ENCODE data around the gene BHLHE23. TPM values are rescaled to one million over a fixed set of nuclear protein-coding genes. Genes with fewer than 3 reads are reported as not detected.

BHLHE23 gene
- total RNA-seq, 4 donors from 2014 or later, result not detected

- 76% methylated on average over 16 of the region's 21 CpGs for whole genome bisulfite sequencing
- TF ChIP-seq POLR2AphosphoS5 (IDR thresholded peaks at IDR 0.05) (no peak), EP300 (IDR thresholded peaks at IDR 0.05) (no peak), POLR2A (IDR thresholded peaks at IDR 0.05; ENCODE audit: low read depth) (no peak), CTCF (IDR thresholded peaks at IDR 0.05) (no peak)
- H3K4me1 ChIP-seq, result peaks cover 7 to 13% (median 13%) of the 10 kb centered on the region in 4 donors
Observed at GRCh38 chr20:62968378-62969178, 38.2 kb downstream of the BHLHE23 start.

GRCh38 chr20:62967628-62968351 lies 39.0 kb downstream of the BHLHE23 start:
- DNase-seq (ENCODE audit: extremely low spot score), result no peak
- WGBS, result 89% methylated on average over 22 of the region's 27 CpGs
- Histone ChIP-seq H3K4me1 (peaks cover 3 to 6% (median 5%) of the 10 kb centered on the region in 4 donors), H3K9me3 (no peaks in the 10 kb centered on the region), H3K27ac (replicated peaks in 1 of 4) (no peak overlapping the region), H3K36me3 (peaks cover 0 to 37% (median 13%) of the 10 kb centered on the region in 4 donors), H3K27me3 (peaks cover 0 to 42% (median 11%) of the 10 kb centered on the region in 4 donors), H3K4me3 (no peak overlapping the region)
- intact Hi-C loops (cut with DNase I), result no loop called here
- TF ChIP-seq POLR2AphosphoS5 (IDR thresholded peaks at IDR 0.05), result no peak
- TF ChIP-seq POLR2A (IDR thresholded peaks at IDR 0.05; ENCODE audit: low read depth), result no peak
- no peak for TF ChIP-seq EP300 (IDR thresholded peaks at IDR 0.05)
- no peak for TF ChIP-seq CTCF (IDR thresholded peaks at IDR 0.05)

More at GRCh38 chr20:62968378-62969178, 38.2 kb downstream of the BHLHE23 start:
- intact Hi-C loops (cut with DNase I), result no loop called here
- DNase-seq (ENCODE audit: extremely low spot score), result no peak
- no peaks in the 10 kb centered on the region for H3K9me3 ChIP-seq
- H3K27me3 ChIP-seq, result peaks cover 0 to 50% (median 19%) of the 10 kb centered on the region in 4 donors
- H3K27ac ChIP-seq (replicated peaks in 1 of 4), result no peak overlapping the region
- H3K36me3 ChIP-seq, result peaks cover 0 to 29% (median 9%) of the 10 kb centered on the region in 4 donors
- no peak overlapping the region for H3K4me3 ChIP-seq

GRCh38 chr20:62967149-62967501 lies 39.6 kb downstream of the BHLHE23 start:
- DNase-seq (ENCODE audit: extremely low spot score), result no peak
- Histone ChIP-seq H3K27me3 (peaks cover 0 to 36% (median 9%) of the 10 kb centered on the region in 4 donors), H3K4me3 (no peak overlapping the region), H3K9me3 (no peaks in the 10 kb centered on the region), H3K36me3 (peaks cover 0 to 44% (median 15%) of the 10 kb centered on the region in 4 donors), H3K4me1 (no peaks in the 10 kb centered on the region), H3K27ac (replicated peaks in 1 of 4) (no peak overlapping the region)
- WGBS, result no CpG with 5 or more reads among the region's 6 CpGs
- TF ChIP-seq POLR2AphosphoS5 (IDR thresholded peaks at IDR 0.05) (no peak), POLR2A (IDR thresholded peaks at IDR 0.05; ENCODE audit: low read depth) (no peak), CTCF (IDR thresholded peaks at IDR 0.05) (no peak)
- intact Hi-C loops (cut with DNase I), result no loop called here

- H3K4me1 ChIP-seq, result no peaks in the 10 kb centered on the region
- 97% methylated on average over 6 of the region's 27 CpGs for WGBS
- no peak for DNase-seq (ENCODE audit: extremely low spot score)
- intact Hi-C loops (cut with DNase I), result no loop called here
- TF ChIP-seq EP300 (IDR thresholded peaks at IDR 0.05), result no peak
- no peak for TF ChIP-seq CTCF (IDR thresholded peaks at IDR 0.05)
- TF ChIP-seq POLR2A (IDR thresholded peaks at IDR 0.05; ENCODE audit: low read depth), result no peak
- TF ChIP-seq POLR2AphosphoS5 (IDR thresholded peaks at IDR 0.05), result no peak
- no peak overlapping the region for H3K27ac ChIP-seq (replicated peaks in 1 of 4)
- no peaks in the 10 kb centered on the region for H3K9me3 ChIP-seq
- H3K36me3 ChIP-seq, result peaks cover 0 to 44% (median 15%) of the 10 kb centered on the region in 4 donors
- H3K4me3 ChIP-seq, result no peak overlapping the region
- peaks cover 0 to 29% (median 9%) of the 10 kb centered on the region in 4 donors for H3K27me3 ChIP-seq
Observed at GRCh38 chr20:62966212-62967148, 40.3 kb downstream of the BHLHE23 start.
